ENCODE data around the gene INO80.

INO80 gene

GRCh38 chr15:41106947-41107346, 9.1 kb downstream of the INO80 start:
- TF ChIP-seq CTCF (IDR thresholded peaks at IDR 0.05; ENCODE audit: low read depth, low read length): no peak

GRCh38 chr15:41105348-41106334, 10.4 kb downstream of the INO80 start:
- H3K4me3 ChIP-seq (ENCODE audit: low read depth, low read length): no peak overlapping the region
- no peak for TF ChIP-seq CTCF (IDR thresholded peaks at IDR 0.05; ENCODE audit: low read depth, low read length)

More at GRCh38 chr15:41106947-41107346, 9.1 kb downstream of the INO80 start:
- no peak overlapping the region for H3K4me3 ChIP-seq (ENCODE audit: low read depth, low read length)

- TF ChIP-seq CTCF (IDR thresholded peaks at IDR 0.05; ENCODE audit: low read depth, low read length): no peak
These were observed 11.8 kb downstream of the INO80 start for GRCh38 chr15:41104234-41104633.

GRCh38 chr15:41102854-41103253, 13.2 kb downstream of the INO80 start:
- TF ChIP-seq CTCF (IDR thresholded peaks at IDR 0.05; ENCODE audit: low read depth, low read length): no peak
- no peak overlapping the region for H3K4me3 ChIP-seq (ENCODE audit: low read depth, low read length)

More at GRCh38 chr15:41104234-41104633, 11.8 kb downstream of the INO80 start:
- no peak overlapping the region for H3K4me3 ChIP-seq (ENCODE audit: low read depth, low read length)

GRCh38 chr15:41096178-41096577, 19.9 kb downstream of the INO80 start:
- TF ChIP-seq CTCF (IDR thresholded peaks at IDR 0.05; ENCODE audit: low read depth, low read length): no peak
- no peak overlapping the region for H3K4me3 ChIP-seq (ENCODE audit: low read depth, low read length)

- TF ChIP-seq CTCF (IDR thresholded peaks at IDR 0.05; ENCODE audit: low read depth, low read length): no peak
- H3K4me3 ChIP-seq (ENCODE audit: low read depth, low read length): no peak overlapping the region
These were observed 31.1 kb downstream of the INO80 start for GRCh38 chr15:41085029-41085428.

GRCh38 chr15:41080144-41080543, 35.9 kb downstream of the INO80 start:
- no peak overlapping the region for H3K4me3 ChIP-seq (ENCODE audit: low read depth, low read length)
- TF ChIP-seq CTCF (IDR thresholded peaks at IDR 0.05; ENCODE audit: low read depth, low read length): no peak

Measured in WI38 (cell line).